Measurements from ENCODE around the gene TSR3.
A peak's percentile ranks its signal among the peaks of the same experiment; 100 is the strongest.

TSR3 gene

GRCh38 chr16:1350691-1351090, 987 bp downstream of the TSR3 start:
- no peak for DNase-seq

DNA sequence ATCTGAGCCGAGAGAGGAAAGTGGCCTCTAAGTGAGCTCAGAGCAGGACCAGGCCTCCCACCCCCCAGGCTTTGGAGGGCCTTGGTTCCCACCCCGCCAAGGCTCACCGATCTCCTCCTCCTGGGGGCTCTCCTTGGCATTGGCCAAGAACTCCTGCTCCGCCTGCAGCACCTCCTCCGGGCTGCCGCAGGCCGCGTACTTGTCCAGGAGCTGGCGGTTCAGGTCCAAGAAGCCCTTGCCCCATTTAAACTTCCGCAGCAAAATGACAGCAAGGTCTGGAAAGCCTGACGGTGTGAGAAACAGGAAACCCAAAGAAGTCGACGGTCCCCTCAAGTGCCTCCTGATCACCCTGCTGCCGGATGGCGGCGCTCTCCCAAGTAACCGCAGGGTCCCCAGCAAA, 1.7 kb downstream of the TSR3 start:
- DNase-seq: no peak

- DNase-seq: no peak
Measured at GRCh38 chr16:1349351-1349750, 2.3 kb downstream of the TSR3 start.

- no peak for DNase-seq
Measured at GRCh38 chr16:1348926-1349325, 2.8 kb downstream of the TSR3 start.

DNA sequence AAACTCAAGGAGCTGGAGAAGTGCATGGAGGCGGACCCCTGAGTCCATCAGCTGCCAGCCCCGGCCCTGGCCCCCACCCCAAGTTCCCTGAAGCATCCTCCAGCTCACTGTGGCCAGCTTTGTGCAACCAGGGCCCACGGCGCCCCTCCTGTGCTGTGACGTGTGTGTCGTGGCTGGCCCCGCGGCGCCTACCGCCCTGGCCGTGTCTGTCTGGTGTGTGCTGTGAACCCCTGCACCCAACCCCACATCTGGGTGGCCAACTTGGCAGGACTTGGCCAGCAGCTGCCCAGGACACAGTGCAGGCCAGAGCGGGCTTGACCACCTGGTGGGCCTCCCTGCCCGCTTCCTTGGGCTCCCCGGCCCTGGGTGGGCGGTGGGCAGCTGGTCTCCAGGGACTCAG, 3.2 kb downstream of the TSR3 start:
- DNase-seq: no peak

DNA sequence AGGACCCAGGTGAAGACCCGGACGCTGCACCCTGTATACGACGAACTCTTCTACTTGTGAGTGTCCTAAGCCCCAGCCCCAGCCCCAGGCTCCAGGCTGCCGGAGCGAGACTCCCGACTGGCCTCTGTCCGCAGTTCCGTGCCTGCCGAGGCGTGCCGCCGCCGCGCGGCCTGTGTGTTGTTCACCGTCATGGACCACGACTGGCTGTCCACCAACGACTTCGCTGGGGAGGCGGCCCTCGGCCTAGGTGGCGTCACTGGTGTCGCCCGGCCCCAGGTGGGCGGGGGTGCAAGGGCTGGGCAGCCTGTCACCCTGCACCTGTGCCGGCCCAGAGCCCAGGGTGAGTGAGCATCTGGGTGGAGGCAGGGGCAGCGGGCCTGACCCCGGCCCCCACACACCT, 3.7 kb downstream of the TSR3 start:
- DNase-seq: no peak

GRCh38 chr16:1347286-1347855, 4.3 kb downstream of the TSR3 start:
- no peak for DNase-seq

DNA sequence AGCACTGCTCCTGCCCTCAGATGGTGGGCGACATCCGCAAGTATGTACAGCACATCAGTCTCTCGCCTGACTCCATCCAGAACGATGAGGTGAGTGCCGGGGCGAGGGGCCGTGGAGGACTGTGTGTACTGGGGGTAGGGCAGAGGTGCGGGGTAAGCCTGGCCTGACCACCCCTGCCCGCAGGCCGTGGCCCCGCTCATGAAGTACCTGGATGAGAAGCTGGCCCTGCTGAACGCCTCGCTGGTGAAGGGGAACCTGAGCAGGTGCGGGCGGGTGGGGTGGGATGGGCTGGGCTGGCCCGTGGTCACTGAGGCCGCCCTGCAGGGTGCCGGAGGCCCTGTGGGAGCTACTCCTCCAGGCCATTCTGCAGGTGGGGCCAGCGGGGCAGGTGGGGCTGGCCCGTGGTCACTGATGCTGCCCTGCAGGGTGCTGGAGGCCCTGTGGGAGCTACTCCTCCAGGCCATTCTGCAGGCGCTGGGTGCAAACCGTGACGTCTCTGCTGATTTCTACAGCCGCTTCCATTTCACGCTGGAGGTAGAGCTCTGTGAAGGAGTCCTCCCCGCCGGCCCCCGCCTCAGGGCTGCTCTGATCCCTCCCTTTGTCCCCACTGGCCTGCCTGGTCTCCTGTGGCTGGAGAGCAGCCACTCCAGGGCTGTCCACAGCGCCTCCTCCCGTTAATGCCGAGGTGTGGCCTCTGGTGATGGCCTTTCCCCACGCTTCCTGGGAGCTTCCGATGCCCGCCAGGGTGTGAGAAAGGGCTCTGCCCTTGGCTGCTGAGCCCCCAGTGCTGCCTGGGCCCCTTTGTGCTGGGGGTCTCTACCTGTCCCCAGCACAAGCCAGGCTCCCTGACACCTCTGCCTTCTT, 5.0 kb downstream of the TSR3 start:
- DNase-seq: no peak

- DNase-seq: no peak
Measured at GRCh38 chr16:1345651-1346421, 5.8 kb downstream of the TSR3 start.

DNA sequence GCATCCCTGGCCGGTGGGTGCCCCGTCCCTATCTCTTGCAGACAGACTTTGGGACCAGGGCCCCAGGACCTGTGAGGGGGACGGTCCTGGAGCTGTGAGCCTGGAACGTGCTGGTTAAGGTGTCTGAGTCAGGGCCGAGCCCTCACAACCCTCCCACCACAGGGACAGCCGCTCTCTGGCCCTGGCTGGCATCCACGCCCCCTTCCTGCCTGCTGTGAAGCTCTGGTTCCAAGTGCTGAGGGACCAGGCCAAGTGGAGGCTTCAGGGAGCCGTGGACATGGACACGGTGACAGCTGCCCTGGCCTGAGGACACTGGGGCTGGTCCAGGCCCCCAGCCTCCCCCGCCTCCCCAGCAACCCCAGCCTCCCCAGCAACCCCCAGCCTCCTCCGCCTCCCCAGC, 6.6 kb downstream of the TSR3 start:
- DNase-seq: no peak

DNA sequence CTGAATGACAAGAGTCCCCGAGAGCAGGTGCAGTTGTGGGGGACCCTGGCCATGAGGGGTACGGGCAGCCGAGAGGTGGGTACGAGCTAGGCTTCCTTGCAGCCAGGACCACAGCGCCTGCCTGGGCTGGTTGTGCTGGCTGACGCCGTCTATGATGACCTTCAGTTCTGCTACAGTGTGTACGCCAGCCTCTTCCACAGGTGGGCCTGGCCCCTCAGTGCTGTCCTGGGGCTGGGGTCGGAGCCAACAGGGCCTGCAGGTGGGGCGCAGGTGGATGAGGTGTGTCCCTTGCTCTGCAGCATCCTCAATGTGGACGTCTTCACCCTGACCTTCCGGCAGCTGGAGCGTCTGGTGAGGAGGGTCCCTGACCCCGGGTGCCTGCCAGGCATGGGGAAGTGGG, 7.2 kb downstream of the TSR3 start:
- no peak for DNase-seq

- DNase-seq: no peak
Measured at GRCh38 chr16:1343428-1344242, 8.0 kb downstream of the TSR3 start.

DNA sequence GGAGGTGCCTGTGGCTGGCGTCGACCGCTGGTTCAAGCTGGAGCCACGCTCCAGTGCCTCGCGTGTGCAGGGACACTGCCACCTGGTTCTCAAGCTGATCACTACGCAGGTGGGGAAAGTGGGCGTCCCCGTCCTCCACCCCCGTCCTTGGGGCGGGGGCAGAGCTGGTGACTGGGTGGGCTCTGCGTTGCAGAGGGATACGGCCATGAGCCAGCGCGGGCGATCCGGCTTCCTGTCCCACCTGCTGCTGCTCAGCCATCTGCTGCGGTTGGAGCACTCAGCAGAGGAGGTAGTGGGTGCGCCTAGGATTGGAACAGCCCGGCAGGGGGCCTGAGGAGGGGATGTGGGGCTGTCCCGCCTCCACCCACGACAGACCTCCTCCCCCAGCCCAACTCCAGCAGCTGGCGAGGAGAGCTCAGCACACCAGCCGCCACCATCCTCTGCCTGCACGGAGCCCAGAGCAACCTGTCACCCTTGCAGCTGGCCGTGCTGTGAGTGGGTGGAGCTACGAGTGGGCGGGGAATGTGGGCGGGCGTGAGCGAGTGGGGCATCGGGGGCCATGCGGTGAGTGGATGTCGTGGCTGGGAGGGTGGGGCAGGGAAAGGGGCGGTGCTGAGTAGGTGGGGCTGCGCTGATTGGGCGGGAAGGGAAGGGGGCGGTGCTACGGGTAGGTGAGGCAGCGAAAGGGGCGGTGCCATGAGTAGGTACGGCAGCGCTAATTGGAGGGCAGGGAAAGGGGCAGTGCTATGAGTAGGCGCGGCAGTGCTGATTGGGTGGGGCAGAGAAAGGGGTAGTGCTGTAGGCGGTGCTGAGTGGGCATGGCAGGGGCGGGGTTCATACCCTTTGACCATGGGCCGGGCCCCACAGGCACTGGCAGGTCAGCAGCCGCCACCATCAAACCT, 8.9 kb downstream of the TSR3 start:
- peak; percentile 98 for DNase-seq

DNA sequence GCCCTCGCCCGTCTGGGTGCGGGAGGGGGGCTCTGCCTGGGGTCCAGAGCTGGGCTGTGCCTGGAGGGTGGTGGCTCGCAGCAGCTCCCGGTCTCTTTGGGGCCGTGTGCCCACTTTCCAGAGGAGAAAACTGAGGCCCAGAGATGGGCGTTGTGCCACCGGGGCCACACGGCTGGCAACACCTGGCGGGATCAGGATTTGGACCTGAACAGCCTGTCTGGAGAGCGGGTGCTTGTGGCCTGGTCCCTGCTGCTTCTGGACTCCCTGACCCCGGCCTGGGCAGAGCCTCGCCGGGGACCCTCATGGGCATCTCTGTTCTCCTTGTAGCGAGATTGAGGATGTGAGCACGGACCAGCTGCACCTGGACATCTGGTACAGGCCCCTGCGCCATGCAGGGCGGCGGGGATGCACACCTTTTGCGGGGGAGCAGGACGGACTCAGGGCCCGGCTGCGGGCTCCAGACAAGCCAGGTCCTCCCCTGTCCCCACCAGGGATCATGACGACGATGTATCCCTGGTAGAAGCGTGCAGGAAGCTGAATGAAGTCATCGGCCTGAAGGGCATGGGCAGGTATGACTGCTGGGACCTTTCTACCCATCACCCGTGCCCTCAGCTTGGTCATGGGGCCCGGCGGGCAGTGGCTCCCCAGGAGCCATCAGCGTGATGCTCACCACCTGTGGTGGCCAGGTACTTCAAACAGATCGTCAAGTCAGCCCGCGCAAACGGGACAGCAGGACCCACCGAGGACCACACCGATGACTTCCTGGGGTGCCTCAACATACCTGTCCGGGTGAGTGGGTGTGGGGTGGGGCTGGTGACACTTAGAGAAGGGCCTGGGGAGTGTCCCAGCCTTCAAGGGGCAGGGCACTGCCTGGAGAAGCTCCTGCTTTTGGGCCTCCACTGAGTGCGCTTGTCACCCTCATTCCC, 9.9 kb downstream of the TSR3 start:
- DNase-seq: no peak

GRCh38 chr16:1340730-1341494, 10.8 kb downstream of the TSR3 start:
- no peak for DNase-seq

- no peak for DNase-seq
Measured at GRCh38 chr16:1338855-1339675, 12.6 kb downstream of the TSR3 start.

DNA sequence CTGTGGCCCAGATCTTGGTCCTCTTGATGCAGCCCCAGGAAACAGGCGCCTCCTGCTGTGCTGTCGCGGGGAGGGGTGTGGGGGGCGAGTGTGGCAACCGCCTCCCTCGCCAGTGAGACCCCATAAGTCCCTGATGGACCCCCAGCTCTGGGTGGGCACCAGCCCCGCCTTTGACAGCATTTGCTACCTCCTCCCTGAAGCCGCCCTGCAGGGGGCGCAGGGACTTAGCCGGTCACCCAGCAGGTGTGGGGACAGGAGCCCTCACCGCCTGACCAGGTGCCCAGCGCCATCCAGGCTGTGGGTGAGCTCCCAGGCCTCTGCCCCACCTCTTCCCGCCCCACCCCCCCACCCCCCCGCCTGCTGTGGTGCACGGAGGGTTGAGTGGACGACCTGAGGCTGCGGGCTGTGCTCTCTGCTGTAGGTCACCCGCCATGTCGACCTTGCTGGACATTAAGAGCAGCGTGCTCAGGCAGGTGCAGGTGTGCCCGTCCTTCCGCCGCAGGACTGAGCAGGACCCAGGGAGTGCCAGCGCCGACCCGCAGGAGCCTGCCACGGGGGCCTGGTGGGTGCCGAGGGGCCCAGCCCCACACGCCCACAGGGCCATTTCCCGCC, 13.5 kb downstream of the TSR3 start:
- peak; percentile 26 for DNase-seq

DNA sequence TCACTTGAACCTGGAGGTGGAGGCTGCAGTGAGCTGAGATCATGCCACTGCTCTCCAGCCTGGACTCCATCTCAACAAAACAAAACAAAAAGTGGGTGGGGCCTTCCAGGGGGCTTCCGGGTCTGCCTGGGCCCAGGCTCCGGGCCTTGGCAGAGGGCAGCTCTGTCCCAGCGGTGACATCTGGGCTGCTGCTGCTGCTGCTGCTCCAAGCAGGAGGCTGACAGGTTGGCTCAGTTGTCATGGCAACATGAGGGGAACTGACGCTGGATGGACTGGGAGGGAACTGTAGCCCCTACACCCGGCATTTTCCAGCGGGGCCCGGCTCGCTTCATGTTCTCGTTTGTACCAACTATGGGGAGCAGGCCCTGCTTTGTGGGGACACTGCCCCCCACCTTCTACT, 14.2 kb downstream of the TSR3 start:
- DNase-seq: no peak

DNA sequence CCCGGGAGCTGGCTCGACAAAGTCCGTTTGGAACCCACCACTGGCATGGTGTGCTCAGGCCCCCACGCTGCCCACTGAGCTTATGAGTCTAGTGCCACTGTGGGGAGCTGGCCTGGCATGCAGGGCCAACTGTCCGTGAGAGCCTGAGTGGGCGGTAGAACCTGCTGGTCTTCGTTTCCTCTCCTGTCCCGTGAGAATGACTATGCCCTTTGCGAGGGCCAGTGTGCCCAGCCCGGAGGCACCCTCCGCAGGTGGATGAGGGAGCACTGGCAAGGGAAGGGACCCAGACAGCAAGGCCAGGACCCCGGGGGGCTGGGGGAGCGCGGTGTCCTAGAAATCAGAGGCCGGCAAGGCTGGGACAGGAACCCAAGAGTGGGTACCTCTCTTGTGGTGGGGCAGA, 15.1 kb downstream of the TSR3 start:
- DNase-seq: no peak
